Natural killer cell (primary cell): ENCODE data around the gene CGAS. TPM values are rescaled to one million over a fixed set of nuclear protein-coding genes. Genes with fewer than 3 reads are reported as not detected.
"Not testable (repeated sequence)": the region's sequence is repeated elsewhere in the genome, so short reads cannot be mapped to it uniquely, and the experiment has no call there.

Experiments used
- ATAC-seq, 3 donors: fragments of 150-1000 bp in 2 of 3; fragments of 200-7000 bp in 1 of 3; cut with Tn5 transposase; 1 replicate in 1 of 3; 2 replicates in 2 of 3; pipeline ENCODE4 v1.10.0; 2021; ENCODE audit warnings: mild to moderate bottlenecking in 2 of 3, moderate library complexity in 2 of 3
- DNase-seq, 2 donors: peaks; one replicate each; pipeline versions ENCODE4 v3.0.0 to v3.0.0-alpha.2; 2013 to 2021; ENCODE audit warnings: mixed read lengths in 1 of 2
- H3K27ac ChIP-seq: one replicate; pipeline ENCODE4 v1.5.1; 2013; ENCODE audit warnings: mild to moderate bottlenecking, low read length
- H3K27me3 ChIP-seq: one replicate; pipeline ENCODE4 v1.6.1; 2013; ENCODE audit warnings: low read length; ENCODE audit not compliant: control insufficient read depth, insufficient read depth
- H3K36me3 ChIP-seq: one replicate; pipeline ENCODE4 v1.6.1; 2013; ENCODE audit warnings: low read length; ENCODE audit not compliant: control insufficient read depth, insufficient read depth
- H3K4me1 ChIP-seq: one replicate; pipeline ENCODE4 v1.6.1; 2013; ENCODE audit warnings: low read length; ENCODE audit not compliant: control insufficient read depth, insufficient read depth
- H3K4me3 ChIP-seq: one replicate; pipeline ENCODE4 v1.5.1; 2013; ENCODE audit warnings: low read length
- H3K9me3 ChIP-seq: one replicate; pipeline ENCODE4 v1.6.1; 2013; ENCODE audit warnings: low read length; ENCODE audit not compliant: control insufficient read depth, insufficient read depth
- H3K27ac Mint-ChIP-seq, 2 donors: one replicate each; pipeline ENCODE4 v1.8.0; 2022; ENCODE audit warnings: mild to moderate bottlenecking in 2 of 2, mixed read lengths in 2 of 2, moderate library complexity in 1 of 2
- H3K27me3 Mint-ChIP-seq, 2 donors: one replicate each; pipeline ENCODE4 v1.8.0; 2022; ENCODE audit warnings: low read depth in 2 of 2, mixed read lengths in 2 of 2
- H3K36me3 Mint-ChIP-seq: one replicate; pipeline ENCODE4 v1.8.0; 2022; ENCODE audit warnings: mixed read lengths
- H3K4me1 Mint-ChIP-seq, 2 donors: one replicate each; pipeline ENCODE4 v1.8.0; 2022; ENCODE audit warnings: mixed read lengths in 2 of 2
- H3K4me3 Mint-ChIP-seq: one replicate; pipeline ENCODE4 v1.8.0; 2022; ENCODE audit warnings: mild to moderate bottlenecking, moderate library complexity, mixed read lengths
- H3K9me3 Mint-ChIP-seq, 2 donors: one replicate each; pipeline ENCODE4 v1.8.0; 2022; ENCODE audit warnings: mixed read lengths in 2 of 2
- WGBS: methylation state at CpG from one replicate; pipeline ENCODE4 v1.1.7; 2013; ENCODE audit warnings: missing lambda C conversion rate; ENCODE audit not compliant: insufficient coverage; 5-methylcytosine and 5-hydroxymethylcytosine counted together
- intact Hi-C: fragments of 100-400 bp; cut with micrococcal nuclease; formaldehyde crosslinking; loops from one replicate; pipeline ENCODE4 v1.14.2; 2022
- total RNA-seq, 4 donors: library from RNA; stranded (reverse); fragments of 120-200 nt in 1 of 4; gene quantifications; one replicate each; pipeline versions ENCODE4 v1.2.3 to v1.2.4, GENCODE V29; 2013 to 2022
- TF ChIP-seq, protein P1 (sequence below): fragments of 200-600 bp; IDR thresholded peaks from one replicate; pipeline ENCODE4 v1.8.0; 2022; ENCODE audit warnings: antibody characterized with exemption

The CGAS gene
- total RNA-seq, 3 donors from 2014 or later (not counting 1 experiment from before 2014, with no cell fraction given), result 15.5 to 17.8 (median 16.6) TPM

DNA sequence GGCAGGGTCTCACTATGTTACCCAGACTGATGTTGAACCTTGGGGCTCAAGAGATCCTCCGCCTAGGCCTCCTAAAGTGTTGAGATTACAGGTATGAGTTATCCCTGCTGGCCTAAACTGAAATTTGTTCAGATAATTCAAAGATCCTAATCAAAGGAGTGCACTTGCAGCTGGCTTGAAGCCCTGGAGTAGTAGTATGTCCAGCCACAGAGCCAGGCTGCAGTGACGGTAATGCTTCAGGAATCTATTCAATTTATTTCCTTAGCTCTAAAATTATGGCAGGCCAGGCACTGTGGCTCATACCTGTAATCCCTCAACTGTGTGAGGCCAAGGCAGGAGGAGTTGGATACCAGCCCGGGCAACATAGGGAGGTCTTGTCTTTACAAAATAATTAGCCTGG lies 58.8 kb downstream of the CGAS start:
- Mint-ChIP-seq H3K36me3 (no peaks in the 10 kb centered on the region), H3K27me3 (no peaks in the 10 kb centered on the region), H3K4me1 (peaks cover 17 to 26% of the 10 kb centered on the region in 2 donors), H3K4me3 (peak overlapping the region; percentile 21), H3K27ac (no peak overlapping the region), H3K9me3 (no peaks in the 10 kb centered on the region)
- H3K27me3 ChIP-seq, result no peaks in the 10 kb centered on the region
- no peak overlapping the region for H3K27ac ChIP-seq
- 88% methylated on average over 3 of the region's 3 CpGs for WGBS
- intact Hi-C loops, result no loop called here
- H3K36me3 ChIP-seq, result no peaks in the 10 kb centered on the region
- no peaks in the 10 kb centered on the region for H3K9me3 ChIP-seq
- no peak for ATAC-seq
- TF ChIP-seq, protein P1, sequence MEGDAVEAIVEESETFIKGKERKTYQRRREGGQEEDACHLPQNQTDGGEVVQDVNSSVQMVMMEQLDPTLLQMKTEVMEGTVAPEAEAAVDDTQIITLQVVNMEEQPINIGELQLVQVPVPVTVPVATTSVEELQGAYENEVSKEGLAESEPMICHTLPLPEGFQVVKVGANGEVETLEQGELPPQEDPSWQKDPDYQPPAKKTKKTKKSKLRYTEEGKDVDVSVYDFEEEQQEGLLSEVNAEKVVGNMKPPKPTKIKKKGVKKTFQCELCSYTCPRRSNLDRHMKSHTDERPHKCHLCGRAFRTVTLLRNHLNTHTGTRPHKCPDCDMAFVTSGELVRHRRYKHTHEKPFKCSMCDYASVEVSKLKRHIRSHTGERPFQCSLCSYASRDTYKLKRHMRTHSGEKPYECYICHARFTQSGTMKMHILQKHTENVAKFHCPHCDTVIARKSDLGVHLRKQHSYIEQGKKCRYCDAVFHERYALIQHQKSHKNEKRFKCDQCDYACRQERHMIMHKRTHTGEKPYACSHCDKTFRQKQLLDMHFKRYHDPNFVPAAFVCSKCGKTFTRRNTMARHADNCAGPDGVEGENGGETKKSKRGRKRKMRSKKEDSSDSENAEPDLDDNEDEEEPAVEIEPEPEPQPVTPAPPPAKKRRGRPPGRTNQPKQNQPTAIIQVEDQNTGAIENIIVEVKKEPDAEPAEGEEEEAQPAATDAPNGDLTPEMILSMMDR, result no peak
- H3K4me3 ChIP-seq, result no peak overlapping the region
- no peak for DNase-seq
- H3K4me1 ChIP-seq, result peaks cover 18% of the 10 kb centered on the region

- not testable (repeated sequence) for H3K27ac Mint-ChIP-seq, H3K27me3 Mint-ChIP-seq, H3K4me3 Mint-ChIP-seq
Measured at GRCh38 chr6:73392188-73392587, 59.9 kb downstream of the CGAS start.

GRCh38 chr6:73391675-73392074 lies 60.4 kb downstream of the CGAS start:
- ATAC-seq (no peak), DNase-seq (peak in 1 of 2 donors; percentile 26)
- intact Hi-C loops, result no loop called here

More at GRCh38 chr6:73392188-73392587, 59.9 kb downstream of the CGAS start:
- H3K9me3 ChIP-seq, H3K36me3 ChIP-seq, intact Hi-C loops, DNase-seq, H3K27ac ChIP-seq, H3K27me3 ChIP-seq, H3K36me3 Mint-ChIP-seq, H3K4me3 ChIP-seq, ATAC-seq, H3K9me3 Mint-ChIP-seq: not testable (repeated sequence)
- peaks cover 17 to 26% of the 10 kb centered on the region in 2 donors for H3K4me1 Mint-ChIP-seq
- 100% methylated on average over 1 of the region's 4 CpGs for WGBS
- H3K4me1 ChIP-seq, result peaks cover 18% of the 10 kb centered on the region

GRCh38 chr6:73389854-73390253 lies 62.2 kb downstream of the CGAS start:
- no peak for ATAC-seq
- intact Hi-C loops, result loop anchor here (2.0 to 5.0 kb wide), 2 partner anchors 32 to 63 kb away; partner anchors contain the start of gene CGAS
- Mint-ChIP-seq H3K9me3 (no peaks in the 10 kb centered on the region), H3K27ac (peak overlapping the region; percentile 80 to 90), H3K4me1 (peaks cover 15 to 24% of the 10 kb centered on the region in 2 donors), H3K4me3 (peak overlapping the region; percentile 6), H3K27me3 (no peaks in the 10 kb centered on the region), H3K36me3 (no peaks in the 10 kb centered on the region)
- Histone ChIP-seq H3K27ac (no peak overlapping the region), H3K36me3 (no peaks in the 10 kb centered on the region), H3K4me1 (peaks cover 18% of the 10 kb centered on the region), H3K4me3 (no peak overlapping the region), H3K27me3 (no peaks in the 10 kb centered on the region), H3K9me3 (no peaks in the 10 kb centered on the region)
- 76% methylated on average over 10 of the region's 10 CpGs for WGBS
- TF ChIP-seq, protein P1, result no peak
- no peak for DNase-seq

More at GRCh38 chr6:73391675-73392074, 60.4 kb downstream of the CGAS start:
- no peaks in the 10 kb centered on the region for H3K9me3 ChIP-seq
- peaks cover 18% of the 10 kb centered on the region for H3K4me1 ChIP-seq
- no peaks in the 10 kb centered on the region for H3K27me3 ChIP-seq
- Mint-ChIP-seq H3K27ac (peak overlapping the region; percentile 39 to 71), H3K27me3 (no peaks in the 10 kb centered on the region), H3K4me3 (no peak overlapping the region), H3K9me3 (no peaks in the 10 kb centered on the region), H3K36me3 (no peaks in the 10 kb centered on the region), H3K4me1 (peaks cover 17 to 26% of the 10 kb centered on the region in 2 donors)
- no peaks in the 10 kb centered on the region for H3K36me3 ChIP-seq
- no peak overlapping the region for H3K27ac ChIP-seq
- H3K4me3 ChIP-seq, result no peak overlapping the region
- 89% methylated on average over 1 of the region's 2 CpGs for WGBS
- TF ChIP-seq, protein P1, result no peak
